IPS-18a (cell line): ENCODE results near the gene BMP8B.
"Not testable (repeated sequence)": the region's sequence is repeated elsewhere in the genome, so short reads cannot be mapped to it uniquely, and the experiment has no call there.

ENCODE experiments used
- H3K27ac ChIP-seq: one replicate; pipeline ENCODE4 v1.5.1; 2013; ENCODE audit warnings: low read length
- H3K27me3 ChIP-seq: one replicate; pipeline ENCODE4 v1.6.1; 2013; ENCODE audit warnings: mild to moderate bottlenecking, low read length; ENCODE audit not compliant: control insufficient read depth, insufficient read depth
- H3K36me3 ChIP-seq: one replicate; pipeline ENCODE4 v1.6.1; 2013; ENCODE audit warnings: low read depth, low read length; ENCODE audit not compliant: control insufficient read depth
- H3K4me1 ChIP-seq: one replicate; pipeline ENCODE4 v1.6.1; 2013; ENCODE audit warnings: low read depth, low read length; ENCODE audit not compliant: control insufficient read depth
- H3K4me3 ChIP-seq: one replicate; pipeline ENCODE4 v1.5.1; 2013; ENCODE audit warnings: low read length
- H3K9ac ChIP-seq: one replicate; pipeline ENCODE4 v1.6.1; 2013; ENCODE audit warnings: mild to moderate bottlenecking, low read length, moderate library complexity
- H3K9me3 ChIP-seq: one replicate; pipeline ENCODE4 v1.6.1; 2013; ENCODE audit warnings: low read depth, low read length; ENCODE audit not compliant: control insufficient read depth

The BMP8B gene

GRCh38 chr1:39775141-39775540 is 13.5 kb downstream of the BMP8B start:
- not testable (repeated sequence) for H3K4me1 ChIP-seq, H3K36me3 ChIP-seq, H3K4me3 ChIP-seq, H3K27ac ChIP-seq, H3K9ac ChIP-seq, H3K9me3 ChIP-seq
- H3K27me3 ChIP-seq: peaks cover 11% of the 10 kb centered on the region

GRCh38 chr1:39773369-39773979 is 15.2 kb downstream of the BMP8B start:
- H3K4me3 ChIP-seq, H3K36me3 ChIP-seq, H3K4me1 ChIP-seq, H3K9me3 ChIP-seq, H3K9ac ChIP-seq, H3K27ac ChIP-seq: not testable (repeated sequence)
- H3K27me3 ChIP-seq: peaks cover 20% of the 10 kb centered on the region

GRCh38 chr1:39771022-39771532 is 17.6 kb downstream of the BMP8B start, which contains the start of gene OXCT2:
TSS of gene OXCT2 (minus strand) at chr1:39771348. CDS start at chr1:39771255, 93 bp downstream.
- H3K27me3 ChIP-seq: peaks cover 20% of the 10 kb centered on the region
- not testable (repeated sequence) for H3K4me3 ChIP-seq

GRCh38 chr1:39770100-39771021 is 18.3 kb downstream of the BMP8B start:
- not testable (repeated sequence) for H3K36me3 ChIP-seq, H3K4me1 ChIP-seq, H3K9me3 ChIP-seq, H3K9ac ChIP-seq, H3K27ac ChIP-seq, H3K4me3 ChIP-seq
- H3K27me3 ChIP-seq: peaks cover 20% of the 10 kb centered on the region

More at GRCh38 chr1:39771022-39771532, 17.6 kb downstream of the BMP8B start, which contains the start of gene OXCT2:
- not testable (repeated sequence) for H3K27ac ChIP-seq, H3K9me3 ChIP-seq, H3K4me1 ChIP-seq, H3K9ac ChIP-seq, H3K36me3 ChIP-seq

- not testable (repeated sequence) for H3K27ac ChIP-seq, H3K9me3 ChIP-seq, H3K4me1 ChIP-seq, H3K4me3 ChIP-seq, H3K36me3 ChIP-seq, H3K9ac ChIP-seq
- H3K27me3 ChIP-seq: peaks cover 20% of the 10 kb centered on the region
Measured at GRCh38 chr1:39769502-39769901, 19.2 kb downstream of the BMP8B start.

GRCh38 chr1:39766466-39766865 is 22.2 kb downstream of the BMP8B start:
- H3K36me3 ChIP-seq, H3K9ac ChIP-seq, H3K9me3 ChIP-seq, H3K4me3 ChIP-seq, H3K4me1 ChIP-seq, H3K27ac ChIP-seq: not testable (repeated sequence)
- peaks cover 18% of the 10 kb centered on the region for H3K27me3 ChIP-seq

- H3K36me3 ChIP-seq, H3K4me1 ChIP-seq, H3K4me3 ChIP-seq, H3K27ac ChIP-seq, H3K27me3 ChIP-seq, H3K9me3 ChIP-seq, H3K9ac ChIP-seq: not testable (repeated sequence)
Measured at GRCh38 chr1:39764512-39764911, 24.2 kb downstream of the BMP8B start.

GRCh38 chr1:39763619-39764374 is 24.9 kb downstream of the BMP8B start:
- H3K9me3 ChIP-seq, H3K27ac ChIP-seq: not testable (repeated sequence)

GRCh38 chr1:39762550-39763540 is 25.8 kb downstream of the BMP8B start:
- no peaks in the 10 kb centered on the region for H3K9me3 ChIP-seq
- no peak overlapping the region for H3K9ac ChIP-seq
- no peaks in the 10 kb centered on the region for H3K36me3 ChIP-seq
- no peak overlapping the region for H3K27ac ChIP-seq
- H3K4me1 ChIP-seq: no peaks in the 10 kb centered on the region
- H3K27me3 ChIP-seq: no peaks in the 10 kb centered on the region
- H3K4me3 ChIP-seq: no peak overlapping the region

More at GRCh38 chr1:39763619-39764374, 24.9 kb downstream of the BMP8B start:
- H3K27me3 ChIP-seq, H3K4me3 ChIP-seq, H3K36me3 ChIP-seq, H3K9ac ChIP-seq, H3K4me1 ChIP-seq: not testable (repeated sequence)

- H3K4me3 ChIP-seq: no peak overlapping the region
- no peaks in the 10 kb centered on the region for H3K9me3 ChIP-seq
- H3K4me1 ChIP-seq: no peaks in the 10 kb centered on the region
- H3K27me3 ChIP-seq: no peaks in the 10 kb centered on the region
- H3K9ac ChIP-seq: no peak overlapping the region
- H3K27ac ChIP-seq: no peak overlapping the region
- H3K36me3 ChIP-seq: peaks cover 4% of the 10 kb centered on the region
Measured at GRCh38 chr1:39761557-39762260, 27.0 kb downstream of the BMP8B start.
